ENCODE data around the gene MBD2.
A peak's percentile ranks its signal among the peaks of the same experiment; 100 is the strongest.
"Not testable (repeated sequence)": the region's sequence is repeated elsewhere in the genome, so short reads cannot be mapped to it uniquely, and the experiment has no call there.

The MBD2 gene

GRCh38 chr18:54151376-54151775 is 73.1 kb downstream of the MBD2 start:
- DNase-seq (ENCODE audit: low read depth, low spot score) = no peak

GRCh38 chr18:54150226-54150625 is 74.2 kb downstream of the MBD2 start:
- no peak for DNase-seq (ENCODE audit: low read depth, low spot score)

DNA sequence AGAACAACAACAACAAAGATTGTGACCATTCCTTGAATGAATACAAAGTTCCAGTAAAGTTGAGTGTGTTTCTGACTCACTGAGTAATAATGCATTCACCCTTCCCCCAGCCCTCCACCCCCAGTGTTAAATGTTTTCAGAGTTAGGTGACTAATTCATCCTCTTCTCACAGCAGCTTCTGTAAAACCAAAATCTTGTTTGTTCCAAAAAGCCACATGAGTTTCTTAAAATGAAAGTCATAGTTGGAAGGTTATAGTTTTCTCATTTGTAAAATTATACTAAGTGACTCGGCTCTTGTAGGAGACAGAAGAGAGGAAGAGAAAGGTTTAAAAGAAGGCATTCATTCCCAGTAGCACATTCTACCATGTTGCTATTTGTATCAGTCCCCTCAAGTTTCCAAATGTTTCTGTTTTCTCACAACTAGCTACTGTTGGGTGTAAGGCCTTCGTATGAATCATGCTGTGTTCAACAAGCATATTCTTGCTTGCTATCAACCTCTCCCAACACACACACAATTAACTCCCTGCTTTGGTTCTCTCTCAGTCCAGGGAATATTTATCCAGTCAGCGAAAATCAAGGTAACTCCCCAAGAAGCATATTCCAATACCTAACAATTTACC is 75.3 kb downstream of the MBD2 start:
- DNase-seq (ENCODE audit: low read depth, low spot score) = peak; percentile 33

GRCh38 chr18:54148678-54149077 is 75.8 kb downstream of the MBD2 start:
- DNase-seq (ENCODE audit: low read depth, low spot score) = no peak

DNA sequence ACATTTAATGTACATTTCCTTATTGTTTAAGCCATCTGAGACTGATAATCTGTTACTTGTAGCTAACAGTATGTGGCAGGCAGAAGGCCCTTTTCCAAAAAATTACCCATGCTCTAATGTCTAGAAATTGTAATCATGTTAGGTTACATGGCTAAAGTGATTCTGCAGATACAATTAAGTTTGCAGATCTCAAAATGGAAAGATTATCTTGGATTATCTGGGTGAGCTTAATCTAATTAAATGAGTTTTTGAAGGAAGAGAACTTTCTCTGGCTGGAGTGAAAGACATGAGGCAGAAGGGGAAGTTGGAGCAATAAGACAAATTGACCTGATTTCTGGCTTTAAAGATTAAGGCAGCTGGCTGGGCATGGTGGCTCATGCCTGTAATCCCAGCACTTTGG is 76.3 kb downstream of the MBD2 start:
- no peak for DNase-seq (ENCODE audit: low read depth, low spot score)

DNA sequence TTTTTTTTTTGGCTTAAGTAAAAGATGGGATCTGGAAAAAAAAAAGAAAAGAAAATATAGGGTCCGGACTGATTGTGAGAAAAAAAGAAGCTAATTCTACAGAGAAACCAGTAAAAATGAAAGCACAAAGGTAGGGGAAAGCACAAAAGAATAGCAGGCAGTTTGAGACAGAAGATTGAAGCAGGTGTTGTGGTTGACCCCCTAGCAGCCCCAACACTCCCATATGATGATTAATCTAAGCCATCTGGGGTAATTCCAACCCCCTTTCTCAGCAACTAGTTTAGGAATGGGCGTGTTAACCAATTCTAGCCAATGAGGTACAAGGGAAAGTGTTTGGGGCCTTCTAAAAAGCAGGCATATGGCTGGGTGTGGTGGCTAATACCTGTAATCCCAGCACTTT is 77.0 kb downstream of the MBD2 start:
- no peak for DNase-seq (ENCODE audit: low read depth, low spot score)

GRCh38 chr18:54141041-54141608 is 83.3 kb downstream of the MBD2 start:
- no peak for DNase-seq (ENCODE audit: low read depth, low spot score)

- DNase-seq (ENCODE audit: low read depth, low spot score) = no peak
Observed at GRCh38 chr18:54140641-54141040, 83.8 kb downstream of the MBD2 start.

- DNase-seq (ENCODE audit: low read depth, low spot score) = no peak
Observed at GRCh38 chr18:54135216-54135615, 89.3 kb downstream of the MBD2 start.

DNA sequence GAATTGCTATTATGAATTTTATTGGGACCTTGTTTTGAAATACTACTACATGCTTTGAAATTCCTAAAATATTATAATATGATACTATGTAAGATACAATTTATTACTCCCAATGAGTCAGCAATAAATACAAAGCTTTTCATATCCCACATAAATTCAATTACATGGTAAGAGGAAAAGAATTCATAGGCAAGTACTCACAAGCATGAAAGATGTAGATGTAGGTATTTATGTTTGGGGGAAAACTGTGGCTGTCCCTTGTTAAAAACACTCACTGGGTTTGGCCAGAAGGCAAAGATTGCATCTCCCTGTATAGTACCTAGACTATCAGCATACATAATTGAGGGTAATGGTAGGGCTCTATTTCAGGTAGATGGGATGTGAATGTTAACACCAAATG is 90.4 kb downstream of the MBD2 start:
- DNase-seq (ENCODE audit: low read depth, low spot score) = no peak

DNA sequence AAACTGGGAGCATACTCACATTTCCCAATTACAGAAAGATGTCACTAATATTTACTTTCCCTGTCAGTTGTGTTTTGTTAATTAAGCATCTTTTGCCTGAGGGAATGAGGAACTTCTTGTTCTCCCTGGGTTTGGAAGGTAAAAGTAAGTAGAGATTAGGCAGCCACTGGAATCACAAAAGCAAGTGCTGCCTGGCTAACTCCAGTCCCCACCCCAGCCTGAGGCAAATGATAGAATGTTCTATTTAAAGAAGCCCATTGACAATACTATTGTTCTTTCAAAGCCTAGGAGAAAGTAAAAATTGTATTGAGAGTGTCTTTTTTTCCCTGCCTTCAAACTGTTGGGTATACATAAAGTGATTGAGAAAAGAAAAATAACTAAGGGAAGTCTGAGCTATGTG is 93.8 kb downstream of the MBD2 start:
- no peak for DNase-seq (ENCODE audit: low read depth, low spot score)

DNA sequence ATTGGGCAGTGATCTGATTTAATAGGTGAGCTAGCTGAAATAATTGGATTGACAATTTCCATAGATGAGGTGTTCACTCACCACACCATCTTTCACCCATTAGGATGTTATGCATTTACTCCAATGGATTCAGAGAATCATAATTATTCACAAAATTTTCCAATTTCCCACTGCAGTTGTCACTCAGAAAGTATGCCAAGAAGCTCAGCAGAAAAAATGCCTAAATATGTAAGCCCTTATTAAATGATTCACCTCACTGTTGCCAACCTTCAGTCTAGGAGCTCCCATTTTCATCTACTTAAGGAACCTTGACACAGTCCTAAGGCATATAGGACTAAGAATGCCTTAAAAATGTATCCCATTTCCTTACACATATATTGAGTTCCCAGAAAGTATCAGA is 94.3 kb downstream of the MBD2 start:
- no peak for DNase-seq (ENCODE audit: low read depth, low spot score)

- DNase-seq (ENCODE audit: low read depth, low spot score) = no peak
Observed at GRCh38 chr18:54129448-54130067, 94.9 kb downstream of the MBD2 start.

GRCh38 chr18:54127759-54128378 is 96.6 kb downstream of the MBD2 start:
- DNase-seq (ENCODE audit: low read depth, low spot score) = no peak

GRCh38 chr18:54125429-54125828 is 99.0 kb downstream of the MBD2 start:
- DNase-seq (ENCODE audit: low read depth, low spot score) = no peak

- not testable (repeated sequence) for DNase-seq (ENCODE audit: low read depth, low spot score)
Observed at GRCh38 chr18:54123720-54124440, 100.6 kb downstream of the MBD2 start.

- no peak for DNase-seq (ENCODE audit: low read depth, low spot score)
Observed at GRCh38 chr18:54119524-54120019, 104.9 kb downstream of the MBD2 start.

DNA sequence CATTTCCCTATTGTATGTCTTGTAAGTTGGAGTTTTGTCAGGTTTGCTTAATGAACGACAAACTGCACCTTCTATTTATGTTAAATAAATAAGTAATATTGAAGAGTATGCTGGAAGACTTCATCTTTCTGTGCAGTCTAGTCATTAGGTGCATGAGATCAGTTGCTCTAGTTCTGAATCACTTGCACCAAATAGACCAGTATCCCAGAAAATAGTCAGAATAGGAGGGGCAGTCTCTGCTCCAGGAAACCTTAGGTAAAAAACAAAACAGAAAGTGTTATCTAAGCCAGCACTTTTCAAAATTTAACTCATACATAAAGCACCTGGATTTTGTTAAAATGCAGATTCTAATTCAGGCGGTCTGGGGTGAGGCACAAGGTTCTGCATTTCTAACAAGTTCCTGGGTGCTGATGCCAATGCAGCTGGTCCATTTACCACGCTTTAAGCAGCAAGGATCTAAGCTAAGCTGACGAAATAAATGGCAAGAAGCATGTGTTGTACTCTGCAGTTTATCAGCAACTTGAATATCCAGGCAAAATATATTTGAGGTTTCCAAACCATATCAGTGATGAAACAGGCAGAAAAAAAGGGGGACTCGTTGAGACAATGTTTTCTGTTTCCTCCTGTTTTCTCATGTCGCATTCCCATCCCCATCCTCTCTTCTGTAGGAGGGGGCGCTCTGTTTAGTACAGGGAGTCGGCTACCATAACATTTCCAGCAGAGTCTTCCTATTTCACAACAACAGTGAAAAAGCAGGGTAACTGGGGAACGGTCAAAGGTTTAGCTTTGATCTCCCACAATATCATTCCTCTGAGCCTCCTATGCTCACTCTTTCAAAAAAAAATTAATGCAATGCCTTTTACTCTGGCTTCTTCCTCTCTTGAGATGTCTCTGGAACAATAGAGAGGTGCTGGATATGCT is 106.4 kb downstream of the MBD2 start:
- DNase-seq (ENCODE audit: low read depth, low spot score) = no peak

GRCh38 chr18:54116541-54117257 is 107.8 kb downstream of the MBD2 start:
- DNase-seq (ENCODE audit: low read depth, low spot score) = no peak

DNA sequence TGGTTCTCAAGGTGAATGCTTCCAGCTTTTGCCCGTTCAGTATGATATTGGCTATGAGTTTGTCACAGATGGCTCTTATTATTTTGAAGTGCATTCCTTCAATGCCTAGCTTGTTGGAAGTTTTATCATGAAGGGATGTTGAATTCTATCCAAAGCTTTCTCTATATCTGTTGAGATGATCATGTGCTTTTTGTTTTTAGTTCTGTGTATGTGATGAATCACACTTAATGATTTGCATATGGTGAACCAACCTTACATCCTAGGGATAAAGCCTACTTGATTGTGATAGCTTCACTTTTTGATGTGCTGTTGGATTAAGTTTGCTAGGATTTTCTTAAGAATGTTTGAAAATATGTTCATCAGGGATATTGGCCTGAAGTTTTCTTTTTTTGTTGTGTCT is 112.1 kb downstream of the MBD2 start:
- no peak for DNase-seq (ENCODE audit: low read depth, low spot score)

Measured in activated CD4-positive, CD25-positive, alpha-beta regulatory T cell treated with anti-CD3 and anti-CD28 coated beads, Interleukin-2, amount 50 U/mL, for 16 hours (primary cell).